Endodermal cell (in vitro differentiated cells): ENCODE data around the gene KMT2C. TPM values are rescaled to one million over a fixed set of nuclear protein-coding genes. Genes with fewer than 3 reads are reported as not detected.

Experiments
- DNase-seq: peaks from one replicate; pipeline ENCODE4 v3.0.0-alpha.2; 2017
- H3K27ac ChIP-seq: 2 replicates; pipeline ENCODE4 v1.5.1; 2013; ENCODE audit warnings: mild to moderate bottlenecking, low read depth, low read length, moderate library complexity
- H3K27me3 ChIP-seq: 2 replicates; pipeline ENCODE4 v1.6.1; 2013; ENCODE audit warnings: mild to moderate bottlenecking, low read length, moderate library complexity; ENCODE audit not compliant: insufficient read depth, control insufficient read depth, poor library complexity, severe bottlenecking
- H3K36me3 ChIP-seq: 2 replicates; pipeline ENCODE4 v1.7.0; 2013; ENCODE audit warnings: mild to moderate bottlenecking, low read length, moderate library complexity; ENCODE audit not compliant: control insufficient read depth, insufficient read depth
- H3K4me1 ChIP-seq: one replicate; pipeline ENCODE4 v1.7.0; 2013; ENCODE audit warnings: low read length; ENCODE audit not compliant: control insufficient read depth, insufficient read depth
- H3K4me3 ChIP-seq: 2 replicates; pipeline ENCODE4 v1.5.1; 2013; ENCODE audit warnings: mild to moderate bottlenecking, low read length, moderate library complexity
- H3K9ac ChIP-seq: 2 replicates; pipeline ENCODE4 v1.6.1; 2013; ENCODE audit warnings: mild to moderate bottlenecking, low read length, moderate library complexity; ENCODE audit not compliant: poor library complexity, severe bottlenecking; ENCODE audit errors: extremely low read depth
- H3K9me3 ChIP-seq: 2 replicates; pipeline ENCODE4 v1.6.1; 2013; ENCODE audit warnings: mild to moderate bottlenecking, low read length, moderate library complexity; ENCODE audit not compliant: control insufficient read depth
- H3K27ac Mint-ChIP-seq: 2 replicates; pipeline ENCODE4 v1.8.0; 2020; ENCODE audit warnings: mixed read lengths
- H3K27me3 Mint-ChIP-seq: 2 replicates; pipeline ENCODE4 v1.8.0; 2021; ENCODE audit warnings: mild to moderate bottlenecking, mixed read lengths; ENCODE audit not compliant: insufficient read depth
- H3K36me3 Mint-ChIP-seq: 2 replicates; pipeline ENCODE4 v1.8.0; 2020; ENCODE audit warnings: low read depth, mixed read lengths
- H3K4me1 Mint-ChIP-seq: 2 replicates; pipeline ENCODE4 v1.8.0; 2020; ENCODE audit warnings: mixed read lengths
- H3K4me3 Mint-ChIP-seq: 2 replicates; pipeline ENCODE4 v1.8.0; 2020; ENCODE audit warnings: mild to moderate bottlenecking, moderate library complexity, mixed read lengths
- H3K9me3 Mint-ChIP-seq: 2 replicates; pipeline ENCODE4 v1.8.0; 2020; ENCODE audit warnings: mild to moderate bottlenecking, mixed read lengths
- WGBS, 2 experiments: methylation state at CpG; one replicate each; pipeline versions ENCODE4 v1.1.5 to v1.1.7; 2013; ENCODE audit warnings: missing lambda C conversion rate in 2 of 2, mixed read lengths in 1 of 2; ENCODE audit not compliant: insufficient coverage in 1 of 2, insufficient read length in 1 of 2; 5-methylcytosine and 5-hydroxymethylcytosine counted together
- total RNA-seq, 2 donors: library from RNA; stranded (reverse); fragmentation: NEBNext Ultra II Directional in 1 of 2; extraction: Animal tissue kit (Norgen Biotek cat#: 25700) in 1 of 2; gene quantifications; 2 replicates in 1 of 2; 3 replicates in 1 of 2; pipeline ENCODE4 v1.2.1, GENCODE V29; 2021
- TF ChIP-seq, protein P1 (sequence below): fragments of 200-600 bp; sonication (generic); conservative IDR thresholded peaks from 2 replicates; pipeline ENCODE4 v1.5.0; 2021; ENCODE audit warnings: antibody characterized with exemption, mild to moderate bottlenecking

The KMT2C gene
- total RNA-seq, 2 donors from 2014 or later: 54.3 to 60.6 TPM

DNA sequence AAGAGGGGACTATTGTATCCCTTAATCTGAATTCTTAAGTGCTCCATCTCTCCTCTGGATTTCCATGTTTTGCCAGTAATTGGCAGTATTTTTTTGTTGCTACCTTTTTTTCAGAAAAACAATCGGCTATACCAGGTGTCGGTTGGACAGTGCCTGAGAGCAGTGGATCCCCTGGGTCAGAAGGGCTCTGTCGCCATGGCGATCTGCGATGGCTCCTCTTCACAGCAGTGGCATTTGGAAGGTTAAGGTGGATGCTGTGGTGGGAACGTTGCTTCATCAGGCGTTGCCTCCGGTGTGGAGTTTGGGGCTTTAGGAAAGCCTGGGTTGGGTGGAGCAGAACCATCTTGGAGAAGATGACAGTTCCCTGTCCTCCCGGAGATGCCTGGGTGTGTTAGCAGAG, 314.4 kb downstream of the KMT2C start:
- no peak overlapping the region for H3K4me3 Mint-ChIP-seq
- no peak overlapping the region for H3K27ac ChIP-seq
- no peak for DNase-seq
- H3K36me3 Mint-ChIP-seq: peaks cover 84% of the 10 kb centered on the region
- no peak overlapping the region for H3K9ac ChIP-seq
- peaks cover 10% of the 10 kb centered on the region for H3K9me3 ChIP-seq
- H3K27ac Mint-ChIP-seq: no peak overlapping the region
- no peaks in the 10 kb centered on the region for H3K27me3 ChIP-seq
- H3K4me1 Mint-ChIP-seq: no peaks in the 10 kb centered on the region
- TF ChIP-seq, protein P1, sequence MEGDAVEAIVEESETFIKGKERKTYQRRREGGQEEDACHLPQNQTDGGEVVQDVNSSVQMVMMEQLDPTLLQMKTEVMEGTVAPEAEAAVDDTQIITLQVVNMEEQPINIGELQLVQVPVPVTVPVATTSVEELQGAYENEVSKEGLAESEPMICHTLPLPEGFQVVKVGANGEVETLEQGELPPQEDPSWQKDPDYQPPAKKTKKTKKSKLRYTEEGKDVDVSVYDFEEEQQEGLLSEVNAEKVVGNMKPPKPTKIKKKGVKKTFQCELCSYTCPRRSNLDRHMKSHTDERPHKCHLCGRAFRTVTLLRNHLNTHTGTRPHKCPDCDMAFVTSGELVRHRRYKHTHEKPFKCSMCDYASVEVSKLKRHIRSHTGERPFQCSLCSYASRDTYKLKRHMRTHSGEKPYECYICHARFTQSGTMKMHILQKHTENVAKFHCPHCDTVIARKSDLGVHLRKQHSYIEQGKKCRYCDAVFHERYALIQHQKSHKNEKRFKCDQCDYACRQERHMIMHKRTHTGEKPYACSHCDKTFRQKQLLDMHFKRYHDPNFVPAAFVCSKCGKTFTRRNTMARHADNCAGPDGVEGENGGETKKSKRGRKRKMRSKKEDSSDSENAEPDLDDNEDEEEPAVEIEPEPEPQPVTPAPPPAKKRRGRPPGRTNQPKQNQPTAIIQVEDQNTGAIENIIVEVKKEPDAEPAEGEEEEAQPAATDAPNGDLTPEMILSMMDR: no peak
- H3K4me3 ChIP-seq: no peak overlapping the region
- H3K36me3 ChIP-seq: peaks cover 97% of the 10 kb centered on the region
- H3K27me3 Mint-ChIP-seq: no peaks in the 10 kb centered on the region
- 92 to 100% methylated on average over 6 to 8 of the region's 9 CpGs for WGBS, 2 experiments
- no peaks in the 10 kb centered on the region for H3K4me1 ChIP-seq
- peaks cover 12% of the 10 kb centered on the region for H3K9me3 Mint-ChIP-seq

DNA sequence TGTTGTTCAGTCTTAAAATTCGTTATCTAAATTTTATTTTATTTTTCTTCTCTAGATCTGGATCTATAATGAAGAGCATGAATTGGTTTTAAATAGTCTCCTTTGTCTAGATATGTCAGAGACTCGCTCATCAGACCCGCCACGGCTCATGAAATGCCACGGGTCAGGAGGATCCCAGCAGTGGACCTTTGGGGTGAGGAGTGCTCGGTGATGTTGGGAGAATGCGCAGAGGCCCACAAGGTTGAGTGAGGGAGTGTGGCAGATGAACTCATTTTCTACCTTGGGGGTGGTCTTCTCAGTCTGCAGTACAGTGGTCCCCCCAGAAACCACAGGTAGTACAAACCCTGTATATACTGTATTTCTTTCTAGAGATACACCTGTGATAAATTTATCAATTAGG, 315.0 kb downstream of the KMT2C start:
- peaks cover 79% of the 10 kb centered on the region for H3K36me3 Mint-ChIP-seq

DNA sequence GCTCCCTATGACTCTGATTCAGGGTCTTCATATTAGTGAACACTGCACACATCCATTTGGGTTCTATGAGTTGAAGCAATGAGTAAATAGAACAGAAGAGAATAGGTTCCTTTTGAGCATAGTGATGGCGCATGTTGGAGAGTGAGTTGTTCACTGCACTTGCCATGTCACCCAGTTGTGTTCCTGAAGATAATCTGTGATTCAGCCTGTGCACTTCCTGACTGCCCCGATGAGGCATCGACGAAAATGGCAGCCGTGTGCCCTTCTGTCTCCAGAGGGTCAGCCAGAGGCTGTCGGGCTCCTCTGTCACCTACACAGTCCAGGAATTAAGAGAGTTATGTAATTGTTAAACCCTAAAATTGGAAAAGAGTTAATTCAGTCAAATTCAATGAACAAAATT, 315.6 kb downstream of the KMT2C start:
- no peaks in the 10 kb centered on the region for H3K27me3 Mint-ChIP-seq

More for the DNA sequence above, 315.0 kb downstream of the KMT2C start:
- TF ChIP-seq, protein P1: no peak
- Histone ChIP-seq H3K27me3 (no peaks in the 10 kb centered on the region), H3K4me3 (no peak overlapping the region), H3K9ac (no peak overlapping the region), H3K36me3 (peaks cover 93% of the 10 kb centered on the region), H3K4me1 (no peaks in the 10 kb centered on the region), H3K27ac (no peak overlapping the region), H3K9me3 (peaks cover 10% of the 10 kb centered on the region)
- Mint-ChIP-seq H3K27me3 (no peaks in the 10 kb centered on the region), H3K4me1 (no peaks in the 10 kb centered on the region), H3K9me3 (peaks cover 11% of the 10 kb centered on the region), H3K4me3 (no peak overlapping the region), H3K27ac (no peak overlapping the region)
- 92 to 100% methylated on average over 4 to 7 of the region's 7 CpGs for WGBS, 2 experiments
- no peak for DNase-seq

More for the DNA sequence above, 315.6 kb downstream of the KMT2C start:
- H3K27ac Mint-ChIP-seq: no peak overlapping the region
- H3K27me3 ChIP-seq: no peaks in the 10 kb centered on the region
- TF ChIP-seq, protein P1: no peak
- H3K27ac ChIP-seq: no peak overlapping the region
- DNase-seq: no peak
- H3K4me1 ChIP-seq: no peaks in the 10 kb centered on the region
- peaks cover 6% of the 10 kb centered on the region for H3K9me3 Mint-ChIP-seq
- no peak overlapping the region for H3K4me3 Mint-ChIP-seq
- H3K36me3 ChIP-seq: peaks cover 88% of the 10 kb centered on the region
- peaks cover 10% of the 10 kb centered on the region for H3K9me3 ChIP-seq
- peaks cover 77% of the 10 kb centered on the region for H3K36me3 Mint-ChIP-seq
- H3K4me1 Mint-ChIP-seq: no peaks in the 10 kb centered on the region
- no peak overlapping the region for H3K9ac ChIP-seq
- no peak overlapping the region for H3K4me3 ChIP-seq
- WGBS, 2 experiments: 94 to 100% methylated on average over 4 to 6 of the region's 6 CpGs
